22Rv1 (cell line): ENCODE results near the gene GXYLT2.

ENCODE experiments used
- CTCF ChIP-seq: fragments of 450-650 bp; IDR thresholded peaks from 2 replicates; pipeline ENCODE4 v1.5.1; 2017; ENCODE audit warnings: mild to moderate bottlenecking
- ZFX ChIP-seq: fragments of 450-650 bp; IDR thresholded peaks from 2 replicates; pipeline ENCODE4 v1.6.1; 2017; ENCODE audit warnings: antibody characterized with exemption, borderline replicate concordance

- no peak for TF ChIP-seq CTCF
- TF ChIP-seq ZFX = no peak
These were observed 137.0 kb downstream of the GXYLT2 start for GRCh38 chr3:73024836-73025235.
